Muscle layer of duodenum (tissue), 2 donors: Measurements from ENCODE around the gene RNASE11.

ENCODE experiments used
- H3K27ac ChIP-seq: one replicate; pipeline ENCODE4 v1.7.0; 2013; ENCODE audit warnings: mild to moderate bottlenecking, low read length
- H3K27me3 ChIP-seq: one replicate; pipeline ENCODE4 v1.7.0; 2013; ENCODE audit warnings: low read depth, mild to moderate bottlenecking, control low read depth, low read length
- H3K36me3 ChIP-seq, 2 donors: one replicate each; pipeline ENCODE4 v1.7.0; 2013; ENCODE audit warnings: low read length in 2 of 2, control low read depth in 1 of 2, mild to moderate bottlenecking in 1 of 2; ENCODE audit not compliant: insufficient read depth in 2 of 2, control insufficient read depth in 1 of 2
- H3K4me1 ChIP-seq, 2 donors: one replicate each; pipeline ENCODE4 v1.7.0; 2013; ENCODE audit warnings: low read length in 2 of 2, mild to moderate bottlenecking in 2 of 2, control low read depth in 1 of 2, moderate library complexity in 1 of 2; ENCODE audit not compliant: insufficient read depth in 2 of 2, control insufficient read depth in 1 of 2
- H3K4me3 ChIP-seq, 2 donors: one replicate each; pipeline ENCODE4 v1.7.0; 2013; ENCODE audit warnings: low read length in 2 of 2, low read depth in 1 of 2, mild to moderate bottlenecking in 1 of 2
- H3K9me3 ChIP-seq, 2 donors: one replicate each; pipeline ENCODE4 v1.7.0; 2013; ENCODE audit warnings: low read length in 2 of 2, control low read depth in 1 of 2, mild to moderate bottlenecking in 1 of 2; ENCODE audit not compliant: control insufficient read depth in 1 of 2
- donor health status: healthy.

The RNASE11 gene

GRCh38 chr14:20551606-20552005 lies 36.2 kb downstream of the RNASE11 start:
- no peak overlapping the region for H3K4me3 ChIP-seq
- no peaks in the 10 kb centered on the region for H3K9me3 ChIP-seq
- H3K27ac ChIP-seq: no peak overlapping the region
- H3K27me3 ChIP-seq: no peaks in the 10 kb centered on the region
- no peaks in the 10 kb centered on the region for H3K36me3 ChIP-seq
- H3K4me1 ChIP-seq: no peaks in the 10 kb centered on the region

DNA sequence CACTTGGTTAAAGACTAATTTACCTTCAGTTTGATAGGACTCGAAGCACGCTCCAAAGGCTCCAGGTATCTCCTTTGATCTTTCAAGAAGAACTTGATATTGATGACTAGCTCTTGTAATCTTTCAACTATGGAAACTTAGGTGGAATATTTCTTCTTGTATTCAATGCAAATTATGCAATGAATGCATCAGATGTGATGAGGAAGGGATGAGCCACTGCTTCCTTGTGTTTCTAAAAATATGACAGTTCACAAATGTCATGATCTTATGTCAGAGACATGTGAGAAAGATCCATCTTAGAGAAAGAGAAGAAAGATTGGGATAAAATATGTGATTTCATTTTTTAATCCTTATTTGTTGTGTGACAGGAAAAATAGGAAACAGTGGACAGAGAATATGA lies 36.9 kb downstream of the RNASE11 start:
- H3K27me3 ChIP-seq: no peaks in the 10 kb centered on the region
- H3K4me3 ChIP-seq: no peak overlapping the region

GRCh38 chr14:20548414-20549158 lies 39.2 kb downstream of the RNASE11 start:
- Histone ChIP-seq H3K4me3 (no peak overlapping the region), H3K4me1 (no peaks in the 10 kb centered on the region), H3K9me3 (no peaks in the 10 kb centered on the region), H3K36me3 (no peaks in the 10 kb centered on the region), H3K27me3 (no peaks in the 10 kb centered on the region), H3K27ac (no peak overlapping the region)

More for the DNA sequence above, 36.9 kb downstream of the RNASE11 start:
- Histone ChIP-seq H3K9me3 (no peaks in the 10 kb centered on the region), H3K36me3 (no peaks in the 10 kb centered on the region), H3K27ac (no peak overlapping the region), H3K4me1 (no peaks in the 10 kb centered on the region)

GRCh38 chr14:20546877-20547276 lies 40.9 kb downstream of the RNASE11 start:
- Histone ChIP-seq H3K4me1 (no peaks in the 10 kb centered on the region), H3K9me3 (no peaks in the 10 kb centered on the region), H3K27me3 (no peaks in the 10 kb centered on the region), H3K27ac (no peak overlapping the region), H3K36me3 (no peaks in the 10 kb centered on the region), H3K4me3 (no peak overlapping the region)

DNA sequence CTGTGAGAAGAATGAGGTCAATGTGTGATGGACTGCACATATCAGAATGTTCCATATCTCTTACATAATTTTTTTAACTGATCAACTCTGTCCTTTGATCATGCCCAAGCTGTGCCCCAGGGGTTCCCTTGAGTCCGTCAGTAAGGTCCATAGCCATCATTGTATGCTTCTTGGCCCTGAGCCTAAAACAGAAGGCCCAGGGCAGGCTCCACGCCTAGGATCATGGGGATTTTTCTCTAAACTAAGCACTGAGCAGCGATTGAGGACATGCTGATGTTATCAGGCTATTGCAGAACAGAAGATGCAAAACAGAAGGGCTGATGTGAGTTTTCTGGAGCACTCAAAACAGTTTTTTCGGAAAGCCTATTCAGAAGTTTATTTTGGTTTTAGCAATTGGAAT lies 47.9 kb downstream of the RNASE11 start:
- no peaks in the 10 kb centered on the region for H3K4me1 ChIP-seq
- H3K27ac ChIP-seq: no peak overlapping the region
- H3K4me3 ChIP-seq: no peak overlapping the region
- H3K27me3 ChIP-seq: no peaks in the 10 kb centered on the region
- no peaks in the 10 kb centered on the region for H3K9me3 ChIP-seq
- H3K36me3 ChIP-seq: no peaks in the 10 kb centered on the region
